NK-92 treated with Interleukin-12 subunit alpha and Interleukin-12 subunit beta, amount 100 ng/mL, for 24 hours (cell line): ENCODE data around the gene SYT1.

ENCODE experiments used
- DNase-seq: peaks from one replicate; lab custom pipeline; 2025; lab: John Stamatoyannopoulos, UW

SYT1 gene

DNA sequence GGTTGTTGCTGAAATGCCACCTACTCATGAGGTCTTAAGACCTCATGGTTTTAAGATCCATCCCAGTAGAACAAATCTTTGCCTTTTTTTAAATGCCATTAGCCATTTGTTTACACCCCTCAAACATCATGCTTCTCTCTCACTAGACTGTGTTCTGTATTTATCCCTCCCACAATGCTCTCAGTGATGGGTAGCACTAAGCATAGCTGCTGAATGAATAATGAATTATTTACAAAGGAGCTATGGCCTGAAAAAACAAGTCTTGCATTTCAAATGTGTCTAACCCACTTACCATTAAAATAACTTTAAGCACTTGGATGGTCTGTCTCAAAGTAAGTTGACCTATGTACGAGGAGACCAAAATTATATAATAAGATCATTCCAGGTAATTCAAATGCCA, 491.6 kb downstream of the SYT1 start:
- DNase-seq, result no peak

DNA sequence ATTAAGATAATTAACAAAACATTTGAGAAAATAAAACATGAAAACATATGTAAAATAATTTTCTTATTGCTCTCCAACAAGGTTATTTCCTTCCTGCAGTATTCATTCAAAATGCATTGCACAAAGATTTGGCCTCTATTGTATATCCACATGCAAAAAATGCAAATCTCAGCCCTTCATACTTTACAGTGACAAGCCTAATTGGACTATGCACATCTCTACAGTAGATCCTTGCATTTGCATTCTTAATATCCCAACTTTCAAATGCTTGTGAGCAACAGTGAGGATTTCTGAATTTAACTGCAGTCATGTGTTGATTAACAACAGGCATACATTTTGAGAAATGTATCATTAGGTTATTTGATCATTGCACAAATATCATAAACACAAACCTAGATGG, 492.5 kb downstream of the SYT1 start:
- no peak for DNase-seq

DNA sequence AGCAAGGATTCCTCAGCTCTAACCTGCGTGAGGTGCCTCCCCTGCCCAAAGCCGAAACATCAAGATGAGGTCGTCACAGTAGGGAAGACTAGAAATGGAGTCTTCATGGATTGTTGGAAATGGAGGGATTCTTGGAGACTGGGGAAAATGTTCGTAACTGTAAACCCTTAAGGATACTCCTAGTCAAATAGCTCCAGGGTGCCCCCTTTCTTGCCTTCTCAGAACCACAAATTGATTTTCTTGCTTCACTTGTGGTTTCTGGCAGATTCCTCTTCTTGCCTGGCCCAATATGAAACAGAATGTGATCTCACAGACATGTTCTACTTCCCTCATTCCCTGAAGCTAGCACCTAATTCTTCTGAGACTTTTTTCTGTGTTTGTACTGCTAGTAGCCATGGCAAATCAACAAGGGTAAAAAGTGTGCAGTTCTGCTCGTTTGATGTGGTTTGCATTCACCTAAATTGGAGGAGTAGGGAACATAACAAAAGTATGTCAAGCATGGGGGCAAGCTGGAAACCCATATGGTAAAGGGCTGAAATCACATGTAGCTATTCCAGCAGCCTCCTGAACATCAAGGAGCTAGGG, 494.2 kb downstream of the SYT1 start:
- no peak for DNase-seq

DNA sequence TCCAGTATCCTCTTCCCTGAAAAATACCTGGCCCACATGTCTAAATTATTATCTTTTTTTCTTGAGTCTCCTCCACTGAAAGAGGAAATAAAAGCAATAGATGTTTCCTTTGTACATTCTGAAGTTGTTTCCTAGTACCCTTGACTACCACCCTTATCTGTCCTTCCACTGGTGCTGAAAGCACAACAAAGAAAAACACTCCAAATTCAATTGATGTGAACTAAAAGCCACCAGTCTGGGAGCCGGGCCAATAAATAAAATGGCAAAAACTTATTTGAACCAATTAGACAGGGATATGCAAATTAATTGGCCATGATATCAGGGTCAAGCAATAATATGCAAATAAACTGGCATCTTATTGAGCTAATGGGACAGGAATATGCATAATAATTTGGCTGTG, 495.7 kb downstream of the SYT1 start:
- no peak for DNase-seq

DNA sequence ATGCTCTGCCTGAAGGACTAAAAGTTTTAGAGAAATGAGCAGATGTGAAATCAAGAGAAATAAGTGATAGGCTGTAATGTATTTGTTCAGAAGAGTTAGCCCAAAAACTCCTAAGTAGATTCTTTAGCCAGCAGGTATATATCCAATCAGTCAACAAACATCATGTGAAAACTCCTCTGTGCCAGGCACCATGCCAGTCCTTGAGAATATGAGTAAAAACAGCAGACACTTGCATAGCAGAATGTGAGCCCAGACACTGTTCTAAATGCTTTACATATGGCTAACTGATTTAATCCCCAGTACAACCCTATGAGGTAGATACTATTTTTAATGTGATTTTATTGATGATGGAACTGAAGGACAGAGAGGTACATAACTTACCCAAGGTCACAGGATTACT, 496.4 kb downstream of the SYT1 start:
- DNase-seq, result no peak

DNA sequence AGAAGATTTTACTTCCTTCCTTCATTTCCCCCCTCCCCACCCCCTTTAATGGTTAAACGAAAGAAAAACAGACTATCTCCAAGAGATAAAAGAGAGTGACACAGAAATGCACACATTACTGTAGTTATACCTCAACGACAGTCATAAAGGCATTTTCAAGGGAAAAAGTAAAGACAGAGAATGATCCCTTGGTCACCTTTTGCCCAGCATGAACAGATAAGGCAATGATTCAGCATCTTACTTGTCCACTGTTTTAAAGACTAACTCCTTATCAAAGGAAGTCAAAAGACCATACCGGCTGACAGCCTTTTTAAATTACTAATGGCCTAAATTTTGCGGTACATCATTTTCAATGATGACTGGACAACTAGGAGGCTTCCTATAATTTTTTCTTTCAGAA, 499.6 kb downstream of the SYT1 start:
- no peak for DNase-seq

DNA sequence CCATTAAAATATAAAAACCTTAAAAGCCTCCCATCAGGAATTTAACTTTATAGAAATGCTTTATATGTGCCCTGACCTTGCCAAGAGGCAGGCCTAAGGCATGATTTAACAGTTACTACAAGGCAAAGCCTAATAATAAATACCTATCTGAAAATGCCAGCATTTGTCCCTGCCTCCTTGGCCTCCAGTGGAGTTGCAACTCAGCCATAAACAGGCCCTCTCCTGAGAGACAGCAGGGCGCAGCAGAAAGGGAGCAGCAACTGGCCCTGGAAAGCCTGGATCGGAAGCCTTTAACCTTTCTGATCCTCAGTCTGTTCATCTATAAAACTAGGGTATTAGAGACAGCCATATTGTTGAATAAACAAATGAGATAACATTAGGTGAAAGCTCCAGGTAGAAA, 501.8 kb downstream of the SYT1 start:
- DNase-seq, result no peak

DNA sequence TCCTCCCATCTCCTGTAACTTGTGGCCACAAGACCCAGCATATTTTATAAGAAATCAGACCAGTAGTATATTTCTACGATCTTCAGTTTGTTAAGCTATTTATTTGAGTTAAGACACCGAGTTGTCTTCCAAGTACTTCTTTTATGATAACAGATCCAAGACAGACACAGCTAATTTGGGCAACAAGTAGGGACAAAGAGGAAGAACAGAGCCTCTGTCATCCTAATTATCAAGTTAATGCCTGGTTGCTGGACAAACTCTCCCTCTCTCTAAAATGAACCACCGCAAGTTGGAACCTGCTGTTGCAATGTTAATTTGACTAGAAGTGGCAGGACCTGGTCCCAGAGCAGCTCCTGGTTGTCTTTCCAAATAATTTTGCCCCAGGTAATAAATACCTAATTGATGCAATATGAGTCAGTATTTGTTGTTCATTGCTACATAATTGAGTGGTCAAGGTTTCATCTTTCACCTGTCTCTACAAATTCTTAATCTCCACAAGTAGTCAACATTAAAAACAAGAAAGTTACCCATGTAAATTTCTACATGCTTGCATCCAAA, 502.5 kb downstream of the SYT1 start:
- no peak for DNase-seq

DNA sequence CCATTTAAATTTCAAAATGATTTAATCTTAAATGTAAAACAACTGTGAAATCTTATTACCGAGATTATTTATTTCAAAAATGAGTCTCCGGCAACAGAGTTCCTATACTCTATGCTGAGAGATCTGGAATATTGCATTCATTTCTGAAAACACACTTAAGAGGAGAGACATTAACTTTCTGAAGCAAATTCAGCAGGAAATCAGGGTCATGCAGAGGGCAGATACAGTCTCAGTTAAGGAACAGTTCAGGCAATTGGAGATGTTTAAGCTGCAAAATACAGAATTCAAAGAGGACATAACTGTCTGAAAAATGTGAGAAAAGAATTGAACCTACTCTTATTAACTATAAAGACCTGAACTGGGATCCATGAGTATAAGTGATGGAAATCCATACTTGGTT, 505.4 kb downstream of the SYT1 start:
- no peak for DNase-seq

DNA sequence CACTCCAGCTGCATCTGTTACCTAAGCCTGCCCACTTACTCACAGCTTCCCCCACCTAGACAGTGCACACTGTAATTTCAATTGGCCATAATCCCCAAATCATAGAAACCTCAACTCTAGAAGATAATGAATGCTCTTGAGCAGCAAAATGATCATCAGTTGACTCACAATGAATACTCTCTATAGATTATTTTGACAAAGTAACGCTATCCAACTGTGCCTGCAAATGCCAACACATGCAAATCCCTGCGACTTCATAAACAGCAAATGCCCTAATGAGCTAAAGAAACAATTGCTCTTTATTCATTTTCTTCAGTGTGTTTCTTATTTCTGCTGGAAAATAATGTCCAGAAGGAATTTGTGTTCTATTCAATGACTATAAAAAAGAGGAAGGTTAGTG, 506.7 kb downstream of the SYT1 start:
- no peak for DNase-seq

DNA sequence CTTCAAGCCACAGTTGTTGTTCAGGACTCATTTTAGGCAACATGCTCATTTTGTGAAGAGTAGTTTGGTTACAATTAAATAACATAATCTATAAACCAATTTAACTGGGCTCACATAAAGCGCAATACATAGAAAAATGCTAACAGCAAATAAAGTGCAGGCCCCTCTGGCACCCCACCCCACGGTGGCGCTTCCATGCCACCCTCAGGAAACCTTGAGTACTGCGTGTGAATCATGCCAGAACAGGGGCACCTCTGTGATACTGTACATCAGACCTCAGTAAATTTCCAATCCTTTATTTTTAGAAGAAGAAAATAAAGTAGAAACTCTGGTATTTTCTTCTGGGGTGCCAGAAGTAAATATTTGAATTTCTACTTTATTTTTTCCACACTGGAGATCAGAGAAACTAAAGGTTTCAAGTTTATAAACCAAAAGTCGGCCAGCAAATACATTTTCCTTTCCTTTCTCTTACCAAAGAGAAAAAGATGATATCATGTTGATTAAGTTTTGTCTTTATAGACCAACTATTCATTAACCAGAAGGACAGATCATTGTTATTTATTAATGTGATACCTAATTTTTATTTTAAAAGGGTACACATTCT, 509.4 kb downstream of the SYT1 start:
- no peak for DNase-seq

DNA sequence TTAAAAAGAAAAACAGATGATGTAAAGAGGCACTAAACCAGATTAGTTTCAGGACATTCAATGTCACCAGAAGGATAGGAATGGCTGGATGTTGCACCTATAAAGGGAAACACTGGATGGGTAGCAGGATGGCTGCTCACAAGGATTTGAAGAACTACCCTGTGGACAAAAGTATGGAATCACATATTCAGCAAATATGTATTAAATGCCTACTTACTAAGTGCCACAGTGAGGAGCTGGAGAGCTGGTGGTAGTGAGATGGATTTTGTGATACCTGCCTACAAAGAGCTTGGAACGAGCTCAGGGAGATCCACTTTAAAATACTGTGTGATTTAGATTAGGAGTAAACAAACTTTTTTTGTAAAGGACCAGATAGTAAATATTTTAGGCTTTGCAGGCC, 510.0 kb downstream of the SYT1 start:
- DNase-seq, result no peak

DNA sequence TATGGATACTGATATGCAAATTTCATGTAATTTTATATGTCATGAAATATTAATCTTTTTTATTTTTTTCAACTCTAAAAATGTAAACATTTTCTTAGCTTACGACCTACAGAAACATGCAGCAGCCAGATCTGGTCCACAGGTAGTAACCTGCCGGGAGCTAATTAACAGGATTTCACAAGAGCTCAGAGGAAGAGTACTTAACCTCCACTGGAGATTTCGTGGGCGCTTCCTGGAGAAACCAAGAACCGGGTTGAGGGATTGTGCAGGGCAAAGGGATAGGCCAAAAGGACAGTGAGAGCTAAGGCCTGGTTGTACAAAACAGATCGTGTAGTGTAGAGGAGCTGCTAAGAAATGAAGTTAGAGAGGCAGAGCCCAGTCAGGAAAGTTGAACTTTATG, 510.5 kb downstream of the SYT1 start:
- DNase-seq, result no peak

DNA sequence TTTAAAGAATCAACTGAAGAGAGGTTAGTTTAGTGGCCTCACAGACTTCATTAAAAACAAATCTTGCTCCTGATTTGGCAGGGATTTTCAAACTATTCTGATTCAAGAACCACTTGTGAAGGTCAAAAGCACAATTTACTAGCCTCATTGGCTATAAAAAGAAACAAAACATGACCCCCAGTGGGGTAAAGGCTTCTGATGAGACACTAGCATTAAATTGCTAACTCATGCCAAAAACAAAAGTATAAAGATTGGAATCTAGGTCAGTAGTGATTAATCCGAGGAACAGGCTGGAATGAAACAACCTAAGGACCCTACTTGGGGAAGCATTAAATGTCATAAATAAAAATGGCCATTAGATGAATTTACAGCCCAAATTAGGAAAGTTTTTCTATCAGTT, 513.9 kb downstream of the SYT1 start:
- DNase-seq, result no peak

DNA sequence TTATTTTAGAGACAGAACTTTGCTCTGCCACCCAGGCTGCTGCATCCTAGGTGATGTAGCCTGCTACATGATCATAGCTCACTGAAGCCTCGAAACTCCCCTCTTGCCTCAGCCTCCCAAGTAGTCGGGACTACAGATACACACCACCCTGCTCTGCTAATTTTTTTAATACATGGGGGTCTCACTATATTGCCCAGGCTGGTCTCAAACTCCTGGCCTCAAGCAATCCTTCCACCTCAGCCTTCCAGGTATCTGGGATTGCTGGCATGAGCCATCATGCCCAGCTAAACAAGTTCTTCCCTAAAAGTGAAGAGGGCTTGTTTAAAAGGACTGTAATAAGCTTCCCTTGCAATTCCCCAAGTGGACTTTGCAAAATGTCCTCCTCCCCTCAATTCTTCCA, 515.8 kb downstream of the SYT1 start:
- DNase-seq, result no peak

DNA sequence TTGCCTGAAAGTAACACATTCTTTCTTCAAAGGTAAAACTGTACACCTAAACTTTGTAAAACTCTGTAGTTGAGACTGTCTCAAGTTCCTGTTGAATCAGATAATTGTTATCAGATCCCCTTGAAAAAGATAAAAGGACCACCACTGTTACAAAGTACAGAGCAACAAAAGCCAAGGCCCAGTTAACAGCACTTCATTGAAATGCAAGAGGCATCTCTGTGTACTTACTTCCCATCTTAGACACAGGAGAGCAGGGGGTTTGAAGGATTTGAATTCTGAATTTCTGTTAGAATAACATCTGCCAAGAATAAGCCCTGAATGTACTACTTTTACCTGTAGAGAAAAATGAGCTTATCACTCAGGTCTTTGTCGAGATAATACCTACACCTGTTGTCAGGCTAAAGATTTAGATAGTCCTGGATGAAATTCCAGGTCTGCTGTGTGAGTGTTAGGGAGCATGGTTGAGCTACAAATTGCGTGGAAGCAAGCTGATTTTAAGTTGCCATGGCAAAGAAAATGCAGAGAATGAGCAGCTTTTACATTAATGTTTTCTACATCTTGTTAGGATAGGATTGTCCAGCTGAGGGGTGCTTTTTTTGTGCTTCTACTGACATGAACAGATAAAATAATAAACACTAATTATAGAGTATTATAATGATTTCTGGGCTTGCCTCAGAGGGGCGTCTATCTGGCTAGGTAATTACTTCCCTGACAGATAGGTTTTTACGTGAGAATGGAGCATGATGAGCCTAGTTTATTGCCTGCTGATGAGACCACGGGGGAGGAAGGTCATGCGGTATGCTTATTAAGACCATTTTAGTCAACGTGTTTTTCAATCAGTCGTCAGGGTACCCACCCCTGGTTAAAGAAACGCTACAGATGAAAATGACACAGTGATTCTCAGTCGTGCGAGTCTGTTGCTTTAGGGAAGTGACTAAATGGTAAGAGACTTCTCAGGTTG, 517.0 kb downstream of the SYT1 start:
- no peak for DNase-seq

DNA sequence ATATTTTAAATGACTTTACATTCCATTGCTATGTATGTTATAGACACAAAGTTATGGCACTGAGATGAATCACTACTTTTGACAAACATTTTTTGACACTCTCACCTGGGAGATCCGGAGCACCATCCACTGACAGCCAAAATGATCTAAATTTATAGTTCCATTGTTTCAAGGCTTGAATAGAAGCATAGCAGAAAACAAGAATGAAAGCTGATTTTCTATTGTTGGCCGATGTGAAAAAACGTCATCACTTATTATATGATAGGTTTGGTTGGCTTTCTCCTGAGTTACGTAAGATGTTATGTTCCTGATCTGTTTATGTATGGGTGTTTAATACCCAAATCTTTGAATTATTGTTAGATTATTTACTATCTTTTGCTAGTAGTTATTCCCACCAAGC, 520.0 kb downstream of the SYT1 start:
- DNase-seq, result no peak

DNA sequence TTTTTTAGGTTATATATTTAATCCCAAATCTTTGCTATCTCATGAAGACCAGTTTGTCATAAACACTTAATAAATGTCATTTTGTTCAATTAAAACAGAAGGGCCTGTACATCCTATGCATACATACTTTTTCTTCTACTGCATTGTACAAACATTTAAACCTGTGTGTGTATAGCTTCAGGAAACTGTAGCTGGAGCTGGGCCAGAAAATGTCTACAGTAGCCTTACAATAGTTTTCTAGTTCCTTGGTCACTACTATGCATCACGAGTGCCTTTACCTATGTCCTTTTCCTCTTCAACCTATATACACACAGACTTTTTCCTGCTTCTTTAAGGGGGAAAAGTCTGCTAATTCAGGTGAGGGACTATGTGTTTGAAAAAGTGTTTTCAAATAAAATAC, 523.4 kb downstream of the SYT1 start:
- no peak for DNase-seq

DNA sequence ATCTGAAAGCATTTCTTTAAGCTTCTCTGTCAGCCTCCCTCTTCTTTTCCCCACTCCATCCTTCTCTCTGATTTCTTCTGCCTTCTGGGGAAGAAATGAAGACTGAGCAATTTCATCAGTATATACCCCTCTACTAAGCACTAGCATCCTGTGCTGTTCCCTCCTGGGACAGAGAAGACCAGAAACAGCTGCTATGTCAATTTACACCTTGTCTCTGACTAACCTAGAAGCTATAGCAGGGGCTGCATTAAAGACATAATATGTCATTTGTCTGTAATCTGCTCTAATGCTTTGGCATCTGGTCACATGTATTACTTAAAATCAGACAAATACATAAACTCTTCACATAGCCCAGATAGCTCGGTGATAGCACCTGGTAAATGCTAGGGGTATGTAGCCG, 529.3 kb downstream of the SYT1 start:
- DNase-seq, result no peak

DNA sequence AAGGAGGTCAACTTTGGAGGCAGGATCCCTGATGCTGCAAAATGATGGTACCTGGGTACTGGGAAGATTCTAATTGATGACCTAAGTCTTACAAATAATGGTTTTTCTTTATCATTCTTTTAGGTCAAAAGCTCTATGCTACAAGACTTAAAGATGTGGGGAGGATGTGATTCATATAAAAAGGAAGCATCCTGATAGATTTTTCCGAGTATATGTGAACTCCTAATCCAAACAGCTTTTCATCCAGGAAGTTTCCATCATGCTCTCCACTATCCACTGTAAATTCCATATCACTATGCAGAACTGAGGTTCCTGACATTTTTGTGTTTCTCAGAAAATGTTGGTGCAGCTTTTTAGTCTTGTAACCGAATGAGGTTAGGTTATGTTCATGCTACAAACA, 533.0 kb downstream of the SYT1 start:
- DNase-seq, result no peak

DNA sequence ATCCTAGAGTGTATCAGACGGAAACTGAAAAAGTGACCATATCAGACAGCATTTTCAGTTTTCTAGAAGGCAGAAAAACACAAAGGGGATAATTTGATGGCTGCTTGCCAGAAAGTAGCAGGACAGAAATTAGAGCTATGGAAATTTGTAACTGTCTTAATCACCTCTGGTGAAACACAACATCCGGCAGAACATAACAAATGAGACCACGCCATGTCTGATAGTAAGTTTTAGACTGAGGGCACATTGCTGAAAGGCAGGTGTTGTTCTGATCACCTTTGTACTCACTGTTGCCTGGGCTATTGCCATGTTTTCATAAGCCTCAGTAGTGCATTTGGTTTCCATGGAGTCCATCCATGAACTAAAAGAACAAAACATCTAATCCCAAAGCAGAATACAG, 535.9 kb downstream of the SYT1 start:
- no peak for DNase-seq

DNA sequence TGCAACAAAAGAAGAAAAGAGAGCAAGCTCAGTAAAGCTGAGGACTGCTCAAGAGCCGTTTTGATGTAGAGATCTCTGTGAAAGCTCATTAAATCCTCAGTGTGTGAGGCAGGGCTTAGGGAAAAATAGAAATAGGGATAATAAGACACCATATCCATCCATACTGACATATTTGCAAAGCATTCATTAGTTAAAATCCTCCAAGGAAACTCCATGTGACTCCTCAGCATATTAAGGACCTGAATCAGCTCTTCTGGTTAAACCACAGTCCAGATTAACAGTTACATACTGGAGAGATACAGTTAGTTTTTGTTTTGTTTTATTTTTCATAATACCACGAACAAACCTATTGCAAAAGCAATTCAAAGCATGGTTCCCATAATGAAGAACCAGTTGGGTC, 538.0 kb downstream of the SYT1 start:
- no peak for DNase-seq

DNA sequence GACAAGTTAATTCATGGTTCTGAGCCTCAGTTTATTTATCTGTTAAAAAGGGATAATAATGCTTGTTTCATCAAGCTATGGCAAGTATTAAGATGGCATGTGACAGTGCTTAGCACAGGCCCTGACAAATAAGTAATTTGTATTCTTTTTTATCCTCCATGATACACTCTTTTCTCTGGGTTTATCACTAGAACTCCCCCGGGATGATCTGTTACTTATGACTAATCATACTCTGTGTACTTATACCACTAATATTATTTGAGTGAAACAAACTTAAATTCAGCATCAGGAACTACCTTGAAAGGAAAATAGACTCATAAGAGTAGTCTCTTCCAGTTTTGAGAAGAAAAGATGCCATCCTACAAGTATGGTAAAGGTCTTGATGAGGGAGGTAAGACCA, 542.4 kb downstream of the SYT1 start:
- no peak for DNase-seq
